NK-92 treated with Interleukin-12 subunit alpha and Interleukin-12 subunit beta, amount 100 ng/mL, for 24 hours (cell line): Measurements from ENCODE around the gene CFL1.
"Not testable (repeated sequence)": the region's sequence is repeated elsewhere in the genome, so short reads cannot be mapped to it uniquely, and the experiment has no call there.

Experiments used
- DNase-seq: peaks from one replicate; lab custom pipeline; 2025; lab: John Stamatoyannopoulos, UW

Gene CFL1

DNA sequence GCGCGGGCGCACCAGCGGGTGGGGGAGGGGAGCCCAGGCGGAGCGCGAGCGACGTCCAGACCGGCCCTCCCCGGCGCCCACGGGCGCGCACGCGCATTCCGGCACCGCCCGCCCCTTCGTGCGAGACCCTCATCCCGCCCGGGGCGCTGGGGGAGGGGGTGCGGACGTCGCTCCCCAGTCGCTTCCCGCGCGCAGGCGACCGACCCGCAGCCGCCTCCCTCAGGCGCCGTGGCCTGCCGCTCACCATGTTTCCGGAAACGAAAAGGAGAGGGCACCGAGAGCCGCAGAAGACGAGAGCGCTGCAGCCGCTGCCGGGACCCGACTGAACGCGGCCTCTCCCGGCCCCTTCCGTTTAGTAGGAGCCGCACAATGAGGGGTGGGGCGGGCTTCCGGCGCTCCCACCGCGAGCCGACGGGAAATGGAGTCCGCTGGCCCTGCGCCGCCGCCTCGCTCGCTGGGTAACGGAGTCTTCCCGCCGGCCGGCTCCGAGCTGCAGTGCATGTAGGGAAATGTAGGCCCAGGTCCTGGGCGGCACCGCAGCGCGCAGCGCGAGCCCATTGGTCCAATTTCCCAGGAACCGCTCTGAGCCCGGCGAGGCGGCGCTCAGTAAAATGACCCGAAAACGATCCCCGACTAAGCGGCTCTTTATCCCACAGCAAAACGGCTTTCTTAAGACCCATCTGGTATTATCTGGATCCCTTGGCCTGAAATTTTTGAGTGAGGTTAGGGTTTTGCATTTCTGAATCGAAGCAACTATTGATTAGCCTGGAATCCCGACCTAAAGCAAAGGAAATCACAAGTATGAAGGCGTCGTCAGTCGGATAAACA, at the start of gene CFL1:
TSS of gene CFL1 (minus strand) at position 328 of the 828 bp plus-strand sequence. CDS start at position 247, 81 bp downstream.
- DNase-seq = peak; percentile 97

DNA sequence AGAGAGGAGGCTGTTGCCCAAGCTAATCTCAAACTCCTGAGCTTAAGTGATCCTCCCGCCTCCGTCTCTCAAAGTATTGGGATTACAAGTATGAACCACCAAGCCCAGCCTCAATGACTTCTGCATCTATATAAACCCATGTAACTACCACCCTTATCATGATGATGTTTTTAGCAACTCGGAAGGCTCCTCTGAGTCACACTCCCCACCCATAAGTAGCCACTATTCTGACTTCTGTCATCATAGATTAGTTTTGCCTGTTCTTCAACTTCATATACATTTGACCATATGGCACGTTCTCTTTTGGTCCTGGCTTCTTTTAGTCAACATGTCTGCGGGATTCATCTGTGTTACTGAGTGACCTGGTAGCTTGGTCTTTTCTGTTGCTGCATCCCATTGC, 48.6 kb upstream of the CFL1 start:
- DNase-seq = no peak

DNA sequence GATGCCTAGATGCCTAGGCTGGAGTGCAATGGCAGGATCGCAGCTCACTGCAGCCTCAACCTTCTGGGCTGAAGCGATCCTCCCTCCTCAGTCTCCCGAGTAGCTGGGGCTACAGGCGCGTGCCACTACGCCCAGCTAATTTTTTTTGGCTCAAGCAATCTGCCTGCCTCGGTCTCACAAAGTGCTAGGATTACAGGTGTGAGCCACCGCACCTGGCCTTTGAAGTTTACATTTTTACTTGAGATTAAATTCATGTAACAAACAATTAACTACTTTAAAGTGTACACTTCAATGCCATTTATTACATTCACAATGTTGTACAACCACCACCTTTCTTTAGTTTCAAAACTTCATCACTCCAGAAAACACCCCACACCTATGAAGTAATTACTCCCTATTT, 45.7 kb upstream of the CFL1 start:
- DNase-seq = no peak

DNA sequence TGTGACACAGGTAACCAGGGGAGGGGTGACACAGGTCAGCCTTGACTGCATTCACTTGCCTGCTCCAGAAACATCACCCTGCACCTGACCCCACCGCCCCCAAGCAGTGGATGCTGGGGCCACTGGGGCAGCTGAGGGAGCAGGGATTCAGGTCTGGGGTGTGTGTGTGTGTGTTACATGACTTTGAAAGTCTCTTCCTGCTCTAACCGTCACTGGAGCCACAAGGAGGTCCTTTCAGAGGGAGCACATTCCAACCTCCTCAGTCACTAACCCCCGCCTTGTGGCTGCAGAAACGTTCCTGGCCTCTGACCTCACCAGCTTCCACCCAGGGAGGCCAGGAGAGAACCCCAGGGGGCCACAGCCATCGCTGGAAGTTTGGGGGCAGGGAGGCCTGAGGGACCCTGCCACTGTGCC, 45.1 kb upstream of the CFL1 start:
- no peak for DNase-seq

DNA sequence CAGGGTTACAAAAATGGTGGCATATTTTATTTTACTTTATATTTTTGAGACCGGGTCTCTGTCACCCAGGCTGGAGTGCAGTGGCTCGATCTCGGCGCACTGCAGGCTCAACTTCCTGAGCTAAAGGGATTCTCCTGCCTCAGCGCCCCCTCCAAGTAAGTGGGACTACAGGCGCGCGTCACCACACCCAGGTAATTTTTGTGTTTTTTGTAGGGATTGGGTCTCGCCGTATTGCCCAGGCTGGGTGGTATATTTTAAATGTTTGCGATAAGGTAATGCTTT, 42.9 kb upstream of the CFL1 start:
- DNase-seq = no peak

DNA sequence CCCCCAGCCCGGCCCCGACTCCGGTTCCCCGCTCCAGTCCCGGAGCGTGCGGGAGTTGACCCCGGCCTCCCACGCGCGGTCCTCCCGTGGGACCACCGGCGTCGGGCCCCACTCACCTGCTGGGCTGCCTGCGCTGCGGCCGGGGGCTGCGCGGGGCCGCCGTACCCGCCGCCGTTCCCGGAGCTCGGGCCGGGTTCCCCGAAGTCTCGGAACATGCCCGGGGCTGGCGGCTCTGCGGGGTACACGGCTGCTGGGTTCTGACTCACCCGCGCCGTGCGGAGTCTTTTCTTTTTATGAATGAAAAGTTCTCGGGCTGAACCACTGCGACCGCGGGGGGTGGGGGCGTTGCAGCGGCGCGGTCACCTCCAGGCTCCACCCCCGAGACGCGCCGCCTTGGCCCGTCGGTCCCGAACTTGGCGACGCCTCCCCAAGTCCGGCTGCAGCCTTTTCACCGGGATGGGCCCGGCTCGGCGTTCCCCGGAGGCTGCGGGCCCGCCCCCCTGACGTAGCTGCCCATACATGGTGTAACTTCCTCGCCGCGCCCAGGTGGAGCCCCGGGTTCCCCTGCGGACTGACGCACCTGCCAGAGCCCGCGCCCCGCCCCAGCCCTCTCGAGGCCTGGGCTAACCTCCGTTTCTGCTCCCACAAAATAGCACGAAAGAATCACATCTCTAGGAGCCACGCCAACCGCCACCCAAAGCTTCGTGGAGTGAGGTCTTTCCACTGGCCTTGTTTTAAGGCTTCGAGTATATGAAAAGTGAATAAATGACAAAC, 42.3 kb upstream of the CFL1 start, which contains the start of gene FOSL1:
TSS of gene FOSL1 (minus strand) at position 264 of the 774 bp plus-strand sequence. CDS start at position 215, 49 bp downstream.
- DNase-seq = no peak

DNA sequence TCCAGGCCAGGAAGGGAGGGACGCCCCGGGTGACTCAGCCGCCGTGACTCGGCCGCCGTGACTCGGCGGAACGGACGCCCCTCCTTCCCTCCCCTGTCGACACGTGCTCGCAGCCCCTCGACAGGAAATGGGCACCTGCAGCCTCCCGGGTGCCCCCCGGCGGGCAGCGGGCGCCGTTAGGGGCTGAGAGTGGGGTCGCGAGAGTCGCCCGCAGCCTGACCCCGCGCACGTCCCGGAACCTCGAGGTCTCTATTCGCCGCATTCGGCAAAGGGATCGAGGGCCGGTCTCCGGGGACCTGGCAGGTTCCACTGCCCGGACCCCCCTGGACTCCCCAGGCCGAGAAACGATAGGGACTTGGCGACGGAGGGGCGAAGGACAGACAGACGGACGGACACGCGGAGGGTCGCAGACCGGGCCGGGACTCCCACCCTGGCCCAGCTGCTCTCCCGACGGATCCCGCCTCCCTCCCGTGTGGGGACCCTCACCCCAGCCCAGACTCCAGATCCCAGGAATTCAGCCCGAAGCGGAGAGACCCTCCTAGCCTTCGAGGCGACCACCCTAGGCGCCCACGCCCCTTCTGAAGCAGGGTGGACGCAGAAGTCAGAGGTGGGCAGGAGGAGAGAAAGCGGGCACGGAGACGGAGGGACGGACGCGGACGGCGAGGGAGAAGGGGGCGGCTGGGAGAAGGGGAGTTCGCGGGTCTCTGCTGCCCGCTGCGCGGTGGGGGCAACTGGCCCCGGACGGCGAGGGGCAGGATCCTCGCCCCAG, 41.6 kb upstream of the CFL1 start:
- DNase-seq = no peak

DNA sequence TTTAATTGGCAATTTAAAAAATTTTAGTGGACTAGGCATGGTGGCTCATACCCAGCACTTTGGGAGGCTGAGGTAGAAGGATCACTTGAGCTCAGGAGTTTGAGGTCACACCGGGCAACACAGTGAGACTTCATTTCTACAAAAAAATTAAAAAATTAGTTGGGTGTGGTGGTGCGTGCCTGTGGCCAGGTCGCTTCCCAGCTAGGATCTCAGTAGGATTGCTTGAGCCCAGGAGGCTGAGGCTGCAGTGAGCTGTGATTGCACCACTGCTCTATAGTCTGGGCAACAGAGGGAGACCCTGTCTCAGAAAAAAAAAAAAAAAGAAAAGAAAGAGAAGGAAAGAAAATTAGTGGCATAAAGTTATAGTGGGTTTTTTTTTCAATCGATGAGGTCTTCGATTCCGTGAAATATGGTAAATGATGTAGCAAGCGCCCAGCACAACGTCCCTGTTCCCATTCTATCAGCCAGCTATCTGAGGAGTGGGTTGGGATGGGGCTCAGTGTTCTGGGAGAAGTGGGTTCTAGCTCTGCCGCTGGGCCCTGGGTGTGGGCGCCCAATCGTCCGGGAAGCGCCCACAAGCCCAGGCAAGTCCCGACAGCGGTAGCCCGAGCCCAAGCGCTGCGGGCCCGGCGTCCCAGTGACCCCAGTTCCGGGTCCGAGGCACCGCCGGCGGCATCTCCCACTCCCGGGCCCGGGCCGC, 40.8 kb upstream of the CFL1 start:
- DNase-seq = no peak

DNA sequence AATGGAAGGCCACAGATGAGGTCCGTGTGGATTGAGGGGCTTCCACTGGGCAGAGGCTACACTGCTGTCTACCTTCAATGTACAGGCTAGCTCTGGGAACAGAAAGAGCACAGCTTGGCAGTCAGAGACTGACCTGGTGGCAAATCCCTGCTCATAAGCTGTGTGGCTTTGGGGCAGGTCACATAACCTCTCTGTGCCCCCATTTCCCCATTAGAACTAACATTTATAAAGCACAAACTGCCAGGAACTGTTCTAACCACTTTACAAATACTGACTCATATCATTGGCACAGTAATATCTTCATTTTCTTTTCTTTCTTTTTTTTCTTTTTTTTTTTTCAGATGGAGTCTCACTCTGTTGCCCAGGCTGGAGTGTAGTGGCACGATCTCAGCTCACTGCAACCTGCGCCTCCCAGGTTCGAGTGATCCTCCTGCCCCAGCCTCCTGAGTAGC, 39.1 kb upstream of the CFL1 start:
- no peak for DNase-seq

DNA sequence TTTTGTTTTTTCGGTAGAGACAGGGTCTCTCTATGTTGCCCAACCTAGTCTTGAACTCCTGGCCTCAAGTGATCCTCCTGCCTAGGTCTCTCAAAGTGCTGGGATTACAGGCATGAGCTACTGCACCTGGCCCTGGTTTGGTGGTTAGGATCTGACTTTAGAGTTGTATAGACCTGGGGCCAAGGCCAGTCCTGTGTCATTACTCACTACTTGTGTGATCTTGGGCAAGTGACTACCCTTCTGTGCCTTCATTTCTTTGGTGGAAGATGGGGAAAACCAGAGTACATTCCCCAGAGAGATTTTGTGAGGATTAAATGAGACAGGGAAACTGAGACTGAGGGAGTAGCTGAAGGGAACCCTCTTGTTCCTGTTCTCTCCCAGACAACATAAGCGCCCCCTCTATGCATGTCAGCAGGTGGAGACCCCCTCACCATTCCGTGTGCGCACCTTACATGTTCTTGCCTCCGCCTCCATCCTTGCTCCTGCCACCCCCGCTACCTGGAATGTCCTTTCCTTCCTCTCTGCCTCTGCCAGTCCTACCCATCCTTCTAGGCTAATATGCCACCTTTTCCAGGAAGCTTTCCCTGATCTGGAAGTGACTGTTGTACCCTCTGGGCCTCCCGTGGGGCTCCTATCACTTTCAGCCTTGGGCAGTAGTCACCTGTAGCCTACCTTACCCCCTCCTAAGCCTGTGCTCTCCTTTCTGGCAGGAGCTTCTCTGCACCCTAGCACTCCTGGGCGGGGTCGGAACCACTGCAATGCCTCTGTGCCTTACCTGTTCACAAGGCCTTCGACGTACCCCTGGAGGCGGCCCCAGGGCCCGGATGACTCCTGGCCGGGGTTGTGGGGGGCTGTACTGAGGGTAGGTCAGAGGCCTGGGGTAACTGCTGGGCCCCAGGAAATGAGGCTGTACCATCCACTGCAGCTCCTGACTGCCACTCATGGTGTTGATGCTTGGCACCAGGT, 38.3 kb upstream of the CFL1 start:
- DNase-seq = no peak

DNA sequence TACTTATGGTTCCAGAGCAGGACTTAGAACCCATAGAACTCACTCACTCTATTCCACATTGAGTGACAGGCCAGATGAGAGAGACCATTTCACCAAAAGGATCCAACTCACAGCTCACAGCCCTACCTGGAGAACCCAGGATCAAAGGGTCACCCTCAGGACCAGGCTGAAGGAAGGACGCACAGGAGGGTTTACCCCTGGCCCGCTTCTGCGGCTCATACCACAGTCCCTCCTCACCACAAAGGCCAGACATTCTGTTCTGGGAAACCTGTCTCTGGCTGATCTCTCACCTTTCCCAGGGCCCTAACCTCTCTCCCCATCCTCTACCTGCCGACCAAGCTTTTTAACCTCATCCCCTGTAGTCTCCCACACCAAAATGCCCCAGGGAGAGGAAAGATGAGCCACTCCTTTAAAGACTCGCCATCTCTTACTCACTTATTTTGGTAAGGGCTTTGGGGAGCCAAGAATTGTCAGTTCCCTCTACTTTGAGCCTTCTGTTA, 37.6 kb upstream of the CFL1 start:
- DNase-seq = no peak

DNA sequence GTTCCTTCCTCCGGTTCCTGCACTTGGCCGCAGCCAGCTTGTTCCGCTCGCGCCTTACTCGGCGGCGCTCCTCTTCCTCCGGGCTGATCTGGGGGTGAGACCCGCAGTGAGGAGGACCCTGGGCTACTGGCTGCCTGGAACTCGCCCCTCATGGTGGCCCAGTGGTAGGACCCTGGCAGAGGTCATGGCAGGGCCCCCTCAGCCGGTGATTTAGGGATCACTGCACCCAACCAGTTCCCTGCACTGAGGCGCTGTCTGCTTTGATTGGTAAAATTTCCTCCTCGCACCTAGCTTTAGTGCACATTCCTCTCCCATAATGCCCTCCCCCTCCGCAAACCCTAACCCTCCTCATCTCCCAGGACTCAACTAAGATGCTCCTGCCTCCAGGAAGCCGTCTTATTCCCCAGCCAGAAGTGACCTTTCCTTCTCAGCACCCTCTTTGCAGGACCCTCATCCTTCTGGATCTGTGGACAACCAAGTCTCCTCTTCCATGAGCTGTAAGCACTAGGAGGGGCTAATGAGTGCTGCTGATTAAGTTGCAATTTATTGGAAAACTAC, 36.1 kb upstream of the CFL1 start:
- DNase-seq = no peak

DNA sequence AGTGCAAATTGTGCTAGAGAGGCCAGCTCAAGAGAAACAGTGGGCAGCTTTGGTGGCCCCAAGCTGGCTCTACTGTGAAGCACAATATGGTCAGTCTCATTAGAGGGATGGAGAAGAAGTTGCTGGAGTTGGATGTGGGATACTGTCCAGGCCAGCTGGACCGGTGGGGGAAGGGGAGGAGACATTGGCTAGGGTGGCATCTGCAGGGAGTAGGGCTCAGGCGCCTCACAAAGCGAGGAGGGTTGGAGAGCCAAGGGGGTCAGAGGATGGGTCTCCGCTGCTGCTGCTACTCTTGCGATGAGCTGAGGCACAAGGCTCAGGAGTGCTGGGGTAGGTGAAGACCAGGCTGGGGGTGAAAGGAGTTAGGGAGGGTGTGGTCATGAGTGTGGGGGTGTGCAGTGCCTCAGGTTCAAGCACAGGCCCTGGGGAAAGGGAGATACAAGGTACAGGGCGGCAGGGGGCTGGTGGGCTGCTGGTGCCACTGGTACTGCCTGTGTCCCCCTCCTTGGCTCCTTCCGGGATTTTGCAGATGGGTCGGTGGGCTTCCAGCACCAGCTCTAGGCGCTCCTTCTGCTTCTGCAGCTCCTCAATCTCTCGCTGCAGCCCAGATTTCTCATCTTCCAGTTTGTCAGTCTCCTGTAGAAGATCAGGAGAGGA, 34.8 kb upstream of the CFL1 start:
- no peak for DNase-seq

DNA sequence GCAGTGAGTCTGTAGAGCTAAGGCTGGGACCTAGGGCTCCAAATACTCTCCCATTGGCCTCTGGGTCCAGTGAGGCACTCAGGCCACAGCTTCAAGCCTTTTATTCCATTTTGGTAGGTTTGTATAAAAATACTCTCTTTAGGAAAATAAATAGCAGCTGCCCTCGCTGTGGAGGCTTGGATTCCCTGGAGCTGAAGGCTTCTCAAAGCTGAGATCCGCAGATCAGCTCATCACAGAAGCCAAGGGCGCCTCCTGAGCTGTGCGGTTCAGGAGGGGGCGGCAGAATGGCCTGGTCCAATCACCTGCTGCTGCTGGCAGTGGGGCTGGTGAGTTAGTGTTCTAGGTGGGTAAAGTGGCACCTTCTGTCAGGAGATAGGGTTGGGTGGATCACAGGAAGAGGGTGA, 34.2 kb upstream of the CFL1 start:
- not testable (repeated sequence) for DNase-seq

DNA sequence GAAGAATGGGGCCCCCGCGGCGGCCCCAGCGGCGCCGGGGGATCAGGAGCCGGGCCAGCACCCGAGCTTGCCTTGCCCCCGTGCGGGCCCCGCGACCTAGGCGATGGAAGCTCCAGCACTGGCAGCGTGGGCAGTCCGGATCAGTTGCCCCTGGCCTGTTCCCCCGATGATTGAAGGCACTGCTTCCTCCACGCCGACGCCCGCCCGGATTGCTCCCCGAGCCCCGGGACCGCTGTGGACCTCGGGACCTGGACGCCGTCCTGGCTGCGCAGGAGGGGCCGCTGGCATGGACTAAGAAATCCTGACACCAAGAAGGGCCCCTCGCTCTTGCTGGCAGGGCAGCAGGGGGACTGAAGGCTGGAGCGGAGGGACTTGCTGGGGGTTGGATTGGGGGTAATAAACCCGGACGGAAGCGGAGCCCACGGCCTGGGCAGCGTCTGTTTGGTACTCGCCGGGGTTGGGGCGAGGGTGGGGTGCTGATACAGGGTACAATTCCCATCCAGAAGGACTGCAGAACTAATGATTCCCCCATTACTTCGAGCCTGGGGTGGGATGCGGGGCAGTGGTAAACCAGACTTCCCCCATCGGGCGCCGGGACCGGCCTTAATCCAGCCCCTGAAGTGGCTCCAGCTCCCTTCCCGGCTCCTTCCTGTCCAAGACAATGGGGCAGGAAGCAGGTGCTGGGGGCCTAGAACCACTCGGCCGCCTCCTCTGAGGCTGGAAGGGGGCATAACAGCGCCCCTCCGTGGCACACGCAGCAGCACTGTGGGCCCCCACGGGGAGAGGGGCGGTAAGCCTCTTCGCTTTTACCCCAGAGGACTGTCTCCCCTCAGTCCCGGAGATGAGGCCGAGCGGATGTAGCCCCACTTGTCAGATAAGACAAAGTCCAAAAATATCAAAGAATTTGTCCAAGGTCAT, 33.5 kb upstream of the CFL1 start:
- no peak for DNase-seq

DNA sequence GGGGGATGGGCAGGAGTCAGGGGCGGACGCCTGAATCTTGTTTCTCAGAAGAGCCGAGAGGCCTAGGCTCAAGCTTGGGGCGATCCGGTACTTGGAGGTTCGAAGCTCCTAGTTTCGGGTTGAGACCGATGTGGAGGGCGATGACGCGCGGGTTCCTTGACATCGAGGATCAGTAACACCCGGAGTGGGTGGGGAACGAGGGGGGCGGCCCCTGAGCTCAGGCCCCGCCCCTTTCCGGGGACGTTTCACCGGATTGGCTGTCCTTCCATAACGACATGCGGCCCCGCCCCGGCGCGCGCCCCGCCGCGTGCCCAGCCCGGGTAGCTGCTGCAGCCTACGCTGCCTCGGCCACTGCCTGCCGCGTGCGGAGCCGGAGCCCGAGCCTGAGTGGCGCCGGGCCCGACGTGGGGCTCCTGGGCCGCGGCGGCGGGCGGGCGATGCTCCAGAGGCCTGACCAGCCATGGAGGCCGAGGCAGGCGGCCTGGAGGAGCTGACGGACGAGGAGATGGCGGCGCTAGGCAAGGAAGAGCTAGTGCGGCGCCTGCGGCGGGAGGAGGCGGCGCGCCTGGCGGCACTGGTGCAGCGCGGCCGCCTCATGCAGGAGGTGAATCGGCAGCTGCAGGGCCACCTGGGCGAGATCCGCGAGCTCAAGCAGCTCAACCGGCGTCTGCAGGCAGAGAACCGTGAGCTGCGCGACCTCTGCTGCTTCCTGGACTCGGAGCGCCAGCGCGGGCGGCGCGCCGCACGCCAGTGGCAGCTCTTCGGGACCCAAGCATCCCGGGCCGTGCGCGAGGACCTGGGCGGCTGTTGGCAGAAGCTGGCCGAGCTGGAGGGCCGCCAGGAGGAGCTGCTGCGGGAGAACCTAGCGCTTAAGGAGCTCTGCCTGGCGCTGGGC, 32.6 kb upstream of the CFL1 start, which contains the start of gene CCDC85B:
TSS of gene CCDC85B (plus strand) at position 350 of the 895 bp plus-strand sequence. CDS start at position 461, 111 bp downstream.
- DNase-seq = peak; percentile 96

DNA sequence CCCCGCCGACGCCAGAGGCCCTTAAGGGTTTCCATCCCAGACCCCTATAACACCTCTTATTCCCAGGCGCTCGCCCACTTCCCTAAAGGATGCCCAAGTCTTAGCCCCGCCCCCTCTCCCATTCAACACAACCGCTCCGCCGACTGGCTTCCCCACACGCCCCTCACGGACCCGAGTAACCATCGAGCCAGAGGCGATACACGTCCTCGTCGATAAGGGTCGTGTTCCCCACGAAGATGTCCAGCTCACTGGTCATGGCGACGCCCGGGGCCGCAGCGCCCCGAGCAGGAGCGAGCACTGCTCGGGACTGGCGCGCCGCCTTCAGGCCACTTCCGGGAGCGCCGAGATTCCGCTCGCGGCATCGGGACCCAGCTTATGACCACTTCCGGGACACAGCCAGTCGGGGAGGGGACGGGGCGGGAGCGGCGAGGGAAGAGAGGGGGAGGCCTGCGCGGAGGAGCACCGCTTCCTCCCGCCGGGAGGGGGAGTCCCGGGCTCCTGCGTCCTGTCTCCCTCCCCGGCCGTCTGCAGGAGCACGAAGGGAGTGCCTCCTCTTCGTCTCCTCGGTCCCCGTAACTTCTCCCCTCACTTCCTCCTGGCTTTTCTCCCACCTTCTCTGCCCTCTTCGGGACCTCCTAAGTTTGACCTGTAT, 30.3 kb upstream of the CFL1 start, which contains the start of gene FIBP:
TSS of gene FIBP (minus strand) at position 309 of the 652 bp plus-strand sequence. CDS start at position 256, 53 bp downstream.
- peak; percentile 96 for DNase-seq
